Measurements from ENCODE around the gene MRPL24.

GRCh38 chr1:156750711-156751450 lies 10.0 kb upstream of the MRPL24 start:
- TF ChIP-seq POLR2A (IDR thresholded peaks at IDR 0.05; ENCODE audit: low read length) (no peak), GATA1 (IDR thresholded peaks at IDR 0.05; ENCODE audit: low read depth, low read length) (no peak)
